Stimulated activated memory B cell treated with anti-CD40 and anti-IgM and Interleukin-4, amounts not matched to agents 10 μg/mL and 1 μg/mL and 100 μg/mL, for 72 hours (primary cell): Measurements from ENCODE around the gene PRKAR2B.

ENCODE experiments used
- ATAC-seq: fragments of 150-1000 bp; cut with Tn5 transposase; 2 replicates; pipeline ENCODE4 v1.10.0; 2021
- H3K27ac Mint-ChIP-seq: one replicate; pipeline ENCODE4 v1.8.0; 2022; ENCODE audit warnings: mild to moderate bottlenecking, mixed read lengths
- H3K27me3 Mint-ChIP-seq: one replicate; pipeline ENCODE4 v1.8.0; 2022; ENCODE audit warnings: mixed read lengths
- H3K36me3 Mint-ChIP-seq: one replicate; pipeline ENCODE4 v1.8.0; 2022; ENCODE audit warnings: mixed read lengths
- H3K4me1 Mint-ChIP-seq: one replicate; pipeline ENCODE4 v1.8.0; 2022; ENCODE audit warnings: mixed read lengths
- H3K4me3 Mint-ChIP-seq: one replicate; pipeline ENCODE4 v1.8.0; 2022; ENCODE audit warnings: mild to moderate bottlenecking, moderate library complexity, mixed read lengths
- H3K9me3 Mint-ChIP-seq: one replicate; pipeline ENCODE4 v1.8.0; 2022; ENCODE audit warnings: mixed read lengths

The PRKAR2B gene

GRCh38 chr7:107207459-107207858, 163.0 kb downstream of the PRKAR2B start:
- H3K36me3 Mint-ChIP-seq = peaks cover 56% of the 10 kb centered on the region
- no peak for ATAC-seq
- no peak overlapping the region for H3K4me3 Mint-ChIP-seq
- no peaks in the 10 kb centered on the region for H3K27me3 Mint-ChIP-seq
- peaks cover 2% of the 10 kb centered on the region for H3K4me1 Mint-ChIP-seq
- no peaks in the 10 kb centered on the region for H3K9me3 Mint-ChIP-seq
- H3K27ac Mint-ChIP-seq = no peak overlapping the region

GRCh38 chr7:107208024-107208521, 163.6 kb downstream of the PRKAR2B start:
- no peak overlapping the region for H3K27ac Mint-ChIP-seq

GRCh38 chr7:107208563-107208962, 164.1 kb downstream of the PRKAR2B start:
- Mint-ChIP-seq H3K9me3 (peaks cover 2% of the 10 kb centered on the region), H3K4me1 (peaks cover 12% of the 10 kb centered on the region), H3K27me3 (no peaks in the 10 kb centered on the region), H3K36me3 (peaks cover 60% of the 10 kb centered on the region), H3K4me3 (no peak overlapping the region), H3K27ac (no peak overlapping the region)
- ATAC-seq = no peak

More at GRCh38 chr7:107208024-107208521, 163.6 kb downstream of the PRKAR2B start:
- ATAC-seq = no peak
- Mint-ChIP-seq H3K27me3 (no peaks in the 10 kb centered on the region), H3K9me3 (no peaks in the 10 kb centered on the region), H3K4me3 (no peak overlapping the region), H3K36me3 (peaks cover 57% of the 10 kb centered on the region), H3K4me1 (peaks cover 8% of the 10 kb centered on the region)

- Mint-ChIP-seq H3K4me3 (no peak overlapping the region), H3K36me3 (peaks cover 58% of the 10 kb centered on the region), H3K27me3 (no peaks in the 10 kb centered on the region), H3K27ac (no peak overlapping the region), H3K4me1 (peaks cover 12% of the 10 kb centered on the region), H3K9me3 (peaks cover 7% of the 10 kb centered on the region)
- no peak for ATAC-seq
These were observed 165.1 kb downstream of the PRKAR2B start for GRCh38 chr7:107209565-107209964.

GRCh38 chr7:107210400-107210799, 165.9 kb downstream of the PRKAR2B start:
- Mint-ChIP-seq H3K36me3 (peaks cover 58% of the 10 kb centered on the region), H3K9me3 (peaks cover 13% of the 10 kb centered on the region), H3K27me3 (no peaks in the 10 kb centered on the region), H3K27ac (no peak overlapping the region), H3K4me1 (peaks cover 12% of the 10 kb centered on the region), H3K4me3 (no peak overlapping the region)
- ATAC-seq = no peak
